Tibial nerve (tissue), 4 donors: ENCODE measurements around the gene IFI27L2. TPM values are rescaled to one million over a fixed set of nuclear protein-coding genes. Genes with fewer than 3 reads are reported as not detected.

Source experiments
- DNase-seq, 2 donors: peaks; one replicate each; pipeline ENCODE4 v3.0.0-alpha.2; 2019; ENCODE audit warnings: low spot score in 2 of 2
- H3K27ac ChIP-seq, 4 donors: fragments of 200-600 bp; sonication (generic) in 3 of 4; one replicate each; pipeline ENCODE4 v1.5.1; 2017 to 2019; ENCODE audit warnings: mild to moderate bottlenecking in 1 of 4
- H3K27me3 ChIP-seq, 2 donors: fragments of 200-600 bp; sonication (generic) in 1 of 2; one replicate each; pipeline versions ENCODE4 v1.5.1 to v1.6.0; 2017 to 2019
- H3K36me3 ChIP-seq, 3 donors: fragments of 200-600 bp; sonication (generic); one replicate each; pipeline ENCODE4 v1.5.1; 2018 to 2019
- H3K4me1 ChIP-seq, 4 donors: fragments of 200-600 bp; sonication (generic) in 3 of 4; one replicate each; pipeline ENCODE4 v1.5.1; 2017 to 2019
- H3K4me3 ChIP-seq, 4 donors: fragments of 200-600 bp; sonication (generic) in 3 of 4; one replicate each; pipeline ENCODE4 v1.5.1; 2017 to 2019; ENCODE audit warnings: mild to moderate bottlenecking in 1 of 4, moderate library complexity in 1 of 4
- H3K9me3 ChIP-seq, 4 donors: fragments of 200-600 bp; sonication (generic) in 3 of 4; one replicate each; pipeline ENCODE4 v1.5.1; 2017 to 2019
- CTCF ChIP-seq, 5 experiments: fragments of 200-600 bp in 3 of 5; fragments of 450-650 bp in 2 of 5; sonication (generic) in 3 of 5; IDR thresholded peaks; one replicate each; pipeline ENCODE4 v1.5.1; 2016 to 2019; ENCODE audit warnings: antibody characterized with exemption in 5 of 5, mild to moderate bottlenecking in 3 of 5, moderate library complexity in 2 of 5
- EP300 ChIP-seq, 2 donors: sonication (generic); formaldehyde crosslinking; IDR thresholded peaks; one replicate each; pipeline ENCODE4 v1.6.1; 2017; ENCODE audit warnings: antibody characterized with exemption in 2 of 2, mild to moderate bottlenecking in 1 of 2
- POLR2A ChIP-seq, 2 donors: fragments of 450-650 bp; IDR thresholded peaks; one replicate each; pipeline ENCODE4 v1.6.1; 2017; ENCODE audit warnings: antibody characterized with exemption in 2 of 2, mild to moderate bottlenecking in 2 of 2, moderate library complexity in 2 of 2
- WGBS, 2 donors: methylation state at CpG; one replicate each; pipeline ENCODE4 v1.1.5; 2018; 5-methylcytosine and 5-hydroxymethylcytosine counted together
- total RNA-seq, 4 donors: library from RNA; depleted of rRNA; stranded (reverse); fragments of >200 nt; gene quantifications; one replicate each; pipeline ENCODE4 v1.1.0, GENCODE V29; 2016

IFI27L2 gene
- total RNA-seq, 4 donors from 2014 or later, result 76.8 to 146 (median 129) TPM

- 76 to 77% methylated on average over 6 of the region's 6 CpGs for WGBS, 2 donors
- Histone ChIP-seq H3K4me3 (no peak overlapping the region), H3K4me1 (peaks cover 0 to 19% (median 8%) of the 10 kb centered on the region in 4 donors), H3K36me3 (no peaks in the 10 kb centered on the region), H3K27me3 (peaks cover 0 to 19% of the 10 kb centered on the region in 2 donors), H3K9me3 (no peaks in the 10 kb centered on the region), H3K27ac (no peak overlapping the region)
- no peak for DNase-seq
- no peak for TF ChIP-seq EP300 (IDR thresholded peaks at IDR 0.05)
- no peak for TF ChIP-seq CTCF (IDR thresholded peaks at IDR 0.05)
- no peak for TF ChIP-seq POLR2A (IDR thresholded peaks at IDR 0.05)
These were observed 40.7 kb upstream of the IFI27L2 start for GRCh38 chr14:94170136-94170535.

- H3K27ac ChIP-seq, result no peak overlapping the region
- no peak for TF ChIP-seq CTCF (IDR thresholded peaks at IDR 0.05)
- no peak for TF ChIP-seq POLR2A (IDR thresholded peaks at IDR 0.05)
- TF ChIP-seq EP300 (IDR thresholded peaks at IDR 0.05), result no peak
- DNase-seq, result no peak
- WGBS, 2 donors, result 68 to 75% methylated on average over 3 of the region's 3 CpGs
- H3K9me3 ChIP-seq, result no peaks in the 10 kb centered on the region
- no peak overlapping the region for H3K4me3 ChIP-seq
- peaks cover 0 to 13% of the 10 kb centered on the region in 2 donors for H3K27me3 ChIP-seq
- H3K4me1 ChIP-seq, result peaks cover 0 to 18% (median 0%) of the 10 kb centered on the region in 4 donors
- no peaks in the 10 kb centered on the region for H3K36me3 ChIP-seq
These were observed 36.3 kb upstream of the IFI27L2 start for GRCh38 chr14:94165744-94166143.

GRCh38 chr14:94164685-94165431 is 35.5 kb upstream of the IFI27L2 start:
- DNase-seq, result no peak
- Histone ChIP-seq H3K4me3 (no peak overlapping the region), H3K27me3 (peaks cover 0 to 13% of the 10 kb centered on the region in 2 donors), H3K36me3 (no peaks in the 10 kb centered on the region), H3K27ac (no peak overlapping the region), H3K4me1 (peaks cover 0 to 18% (median 0%) of the 10 kb centered on the region in 4 donors), H3K9me3 (no peaks in the 10 kb centered on the region)
- TF ChIP-seq EP300 (IDR thresholded peaks at IDR 0.05) (no peak), CTCF (IDR thresholded peaks at IDR 0.05) (no peak), POLR2A (IDR thresholded peaks at IDR 0.05) (no peak)
- WGBS, 2 donors, result 31 to 37% methylated on average over 26 of the region's 26 CpGs

- 74 to 78% methylated on average over 5 of the region's 5 CpGs for WGBS, 2 donors
These were observed 34.4 kb upstream of the IFI27L2 start for GRCh38 chr14:94163796-94164195.

More at GRCh38 chr14:94163796-94164195, 34.4 kb upstream of the IFI27L2 start:
- no peak overlapping the region for H3K4me3 ChIP-seq
- H3K4me1 ChIP-seq, result peaks cover 0 to 18% (median 0%) of the 10 kb centered on the region in 4 donors
- H3K27ac ChIP-seq, result no peak overlapping the region
- peaks cover 0 to 13% of the 10 kb centered on the region in 2 donors for H3K27me3 ChIP-seq
- no peaks in the 10 kb centered on the region for H3K9me3 ChIP-seq
- no peak for DNase-seq
- TF ChIP-seq POLR2A (IDR thresholded peaks at IDR 0.05) (no peak), EP300 (IDR thresholded peaks at IDR 0.05) (no peak), CTCF (IDR thresholded peaks at IDR 0.05) (no peak)
- no peaks in the 10 kb centered on the region for H3K36me3 ChIP-seq
